Ovary (tissue), 3 donors: Measurements from ENCODE around the gene HOXA6.

ENCODE experiments used
- CTCF ChIP-seq, 3 donors: fragments of 450-650 bp in 2 of 3; fragments of 200-600 bp in 1 of 3; IDR thresholded peaks; one replicate each; pipeline versions ENCODE4 v1.5.1 to v1.8.0; 2016 to 2022; ENCODE audit warnings: antibody characterized with exemption in 3 of 3, mild to moderate bottlenecking in 1 of 3
- POLR2A ChIP-seq: fragments of 450-650 bp; IDR thresholded peaks from one replicate; pipeline ENCODE4 v1.6.1; 2017; ENCODE audit warnings: antibody characterized with exemption, mild to moderate bottlenecking, moderate library complexity
- donor health status: DM: no; HTN: no; CAD: no.

- TF ChIP-seq CTCF (IDR thresholded peaks at IDR 0.05) (no peak), POLR2A (no peak)
Observed at GRCh38 chr7:27156916-27157701, 9.5 kb upstream of the HOXA6 start.
